GM21381 (cell line): Measurements from ENCODE around the gene ARMS2.

Experiments
- ATAC-seq: cut with Tn5 transposase; IDR thresholded peaks from one replicate; pipeline ENCODE4 v1.9.1; 2021; ENCODE audit warnings: mild to moderate bottlenecking, moderate library complexity; ENCODE audit not compliant: unreplicated experiment

ARMS2 gene

GRCh38 chr10:122450353-122450990 is 4.0 kb upstream of the ARMS2 start:
- ATAC-seq: no peak

- ATAC-seq: no peak
Observed at GRCh38 chr10:122454071-122454470, 382 bp upstream of the ARMS2 start.

GRCh38 chr10:122455376-122456079 is 1.1 kb downstream of the ARMS2 start:
- ATAC-seq: no peak

GRCh38 chr10:122457934-122458333 is 3.5 kb downstream of the ARMS2 start:
- no peak for ATAC-seq

- ATAC-seq: no peak
Observed at GRCh38 chr10:122458693-122459092, 4.2 kb downstream of the ARMS2 start.

GRCh38 chr10:122459561-122460273 is 5.3 kb downstream of the ARMS2 start:
- no peak for ATAC-seq

GRCh38 chr10:122460891-122461293 is 6.4 kb downstream of the ARMS2 start:
- no peak for ATAC-seq

- ATAC-seq: no peak
Observed at GRCh38 chr10:122461367-122461728, 6.9 kb downstream of the ARMS2 start, which contains the start of gene HTRA1. Gene HTRA1, plus strand, starts transcription at chr10:122461553. Its CDS starts 100 bp downstream, at chr10:122461653.

GRCh38 chr10:122461729-122462532 is 7.5 kb downstream of the ARMS2 start:
- ATAC-seq: no peak

GRCh38 chr10:122462533-122463465 is 8.3 kb downstream of the ARMS2 start:
- no peak for ATAC-seq

- no peak for ATAC-seq
Observed at GRCh38 chr10:122463466-122464249, 9.2 kb downstream of the ARMS2 start.

GRCh38 chr10:122464250-122464510 is 9.7 kb downstream of the ARMS2 start:
- ATAC-seq: no peak

- ATAC-seq: no peak
Observed at GRCh38 chr10:122464586-122464985, 10.1 kb downstream of the ARMS2 start.

- ATAC-seq: no peak
Observed at GRCh38 chr10:122465401-122466040, 11.1 kb downstream of the ARMS2 start.

- no peak for ATAC-seq
Observed at GRCh38 chr10:122466951-122467381, 12.5 kb downstream of the ARMS2 start.

GRCh38 chr10:122467701-122468100 is 13.2 kb downstream of the ARMS2 start:
- no peak for ATAC-seq

GRCh38 chr10:122468307-122468925 is 14.0 kb downstream of the ARMS2 start:
- no peak for ATAC-seq

GRCh38 chr10:122468926-122469781 is 14.7 kb downstream of the ARMS2 start:
- ATAC-seq: no peak
